GM10266 (cell line): ENCODE measurements around the gene LUZP2.

ENCODE experiments used
- DNase-seq: peaks from one replicate; pipeline ENCODE4 v3.0.0; 2012; ENCODE audit errors: extremely low spot score
- TF ChIP-seq, protein P1 (sequence below): IDR thresholded peaks from 2 replicates; pipeline ENCODE4 v1.5.1; 2012; ENCODE audit warnings: mild to moderate bottlenecking, low read depth; ENCODE audit not compliant: control insufficient read depth, insufficient read depth; ENCODE audit errors: missing control alignments

The LUZP2 gene

DNA sequence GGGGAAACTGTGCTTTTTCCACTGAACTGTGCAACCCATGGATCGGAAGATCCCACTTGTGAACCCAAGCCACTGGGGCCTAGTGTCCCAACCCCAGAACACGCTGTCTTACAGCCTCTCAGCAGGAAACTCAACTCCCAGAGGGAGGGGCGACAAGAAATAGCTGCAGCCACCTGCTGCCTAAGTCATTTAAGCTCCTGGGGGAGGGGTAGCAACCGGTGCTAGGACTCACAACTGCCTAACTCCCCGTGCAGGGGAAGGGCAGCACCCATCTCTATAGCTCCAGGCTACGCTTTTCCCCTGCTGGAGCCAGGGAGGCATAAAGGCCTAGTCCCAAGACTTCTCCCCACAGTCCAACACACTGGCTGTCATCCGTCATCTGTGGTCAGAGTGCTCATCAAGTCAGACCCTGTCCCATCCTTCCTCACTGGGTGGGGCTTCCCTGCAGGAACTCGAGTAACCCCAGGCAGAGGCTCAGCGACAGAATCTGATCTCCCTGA, 363.0 kb downstream of the LUZP2 start:
- DNase-seq = no peak
- TF ChIP-seq, protein P1, sequence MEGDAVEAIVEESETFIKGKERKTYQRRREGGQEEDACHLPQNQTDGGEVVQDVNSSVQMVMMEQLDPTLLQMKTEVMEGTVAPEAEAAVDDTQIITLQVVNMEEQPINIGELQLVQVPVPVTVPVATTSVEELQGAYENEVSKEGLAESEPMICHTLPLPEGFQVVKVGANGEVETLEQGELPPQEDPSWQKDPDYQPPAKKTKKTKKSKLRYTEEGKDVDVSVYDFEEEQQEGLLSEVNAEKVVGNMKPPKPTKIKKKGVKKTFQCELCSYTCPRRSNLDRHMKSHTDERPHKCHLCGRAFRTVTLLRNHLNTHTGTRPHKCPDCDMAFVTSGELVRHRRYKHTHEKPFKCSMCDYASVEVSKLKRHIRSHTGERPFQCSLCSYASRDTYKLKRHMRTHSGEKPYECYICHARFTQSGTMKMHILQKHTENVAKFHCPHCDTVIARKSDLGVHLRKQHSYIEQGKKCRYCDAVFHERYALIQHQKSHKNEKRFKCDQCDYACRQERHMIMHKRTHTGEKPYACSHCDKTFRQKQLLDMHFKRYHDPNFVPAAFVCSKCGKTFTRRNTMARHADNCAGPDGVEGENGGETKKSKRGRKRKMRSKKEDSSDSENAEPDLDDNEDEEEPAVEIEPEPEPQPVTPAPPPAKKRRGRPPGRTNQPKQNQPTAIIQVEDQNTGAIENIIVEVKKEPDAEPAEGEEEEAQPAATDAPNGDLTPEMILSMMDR = no peak

DNA sequence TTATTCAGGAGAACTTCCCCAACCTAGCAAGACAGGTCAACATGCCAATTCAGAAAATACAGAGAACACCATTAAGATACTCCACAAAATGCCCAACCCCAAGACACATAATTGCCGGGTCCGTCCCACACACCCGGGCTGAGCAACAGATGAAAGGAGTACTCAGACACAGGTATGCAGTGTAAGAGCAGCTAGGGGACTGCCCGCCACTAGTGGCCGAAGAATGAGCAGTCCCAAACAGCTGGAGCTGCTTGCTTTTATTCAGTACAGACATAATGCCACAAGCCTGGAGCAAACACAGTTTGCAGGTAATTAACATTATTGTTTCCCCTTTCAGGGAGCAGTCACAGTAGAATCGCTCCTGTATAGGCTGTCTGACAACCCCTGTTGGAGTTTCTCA, 364.6 kb downstream of the LUZP2 start:
- TF ChIP-seq, protein P1 = no peak

GRCh38 chr11:24866743-24867142, 369.9 kb downstream of the LUZP2 start:
- TF ChIP-seq, protein P1 = no peak
- DNase-seq = no peak

More for the DNA sequence above, 364.6 kb downstream of the LUZP2 start:
- no peak for DNase-seq

DNA sequence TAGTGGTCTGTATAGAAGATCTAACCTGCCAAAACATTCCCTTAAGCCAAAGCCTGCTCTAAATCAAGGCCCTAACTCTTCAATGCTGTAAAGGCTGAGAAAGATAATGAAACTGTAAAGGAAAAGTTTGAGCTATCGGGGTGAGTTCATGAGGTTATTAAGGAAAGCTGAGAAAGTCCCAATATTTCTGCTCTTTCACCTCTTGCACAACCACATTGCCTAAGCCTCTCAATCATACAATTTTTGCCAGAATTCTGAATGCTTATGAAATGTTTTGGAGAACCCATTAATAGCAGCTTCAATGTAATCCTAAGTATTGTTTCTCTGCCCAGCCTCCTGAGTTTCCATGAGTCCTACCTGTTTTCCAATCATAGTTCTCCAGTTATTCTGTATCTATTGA, 373.2 kb downstream of the LUZP2 start:
- TF ChIP-seq, protein P1 = no peak

DNA sequence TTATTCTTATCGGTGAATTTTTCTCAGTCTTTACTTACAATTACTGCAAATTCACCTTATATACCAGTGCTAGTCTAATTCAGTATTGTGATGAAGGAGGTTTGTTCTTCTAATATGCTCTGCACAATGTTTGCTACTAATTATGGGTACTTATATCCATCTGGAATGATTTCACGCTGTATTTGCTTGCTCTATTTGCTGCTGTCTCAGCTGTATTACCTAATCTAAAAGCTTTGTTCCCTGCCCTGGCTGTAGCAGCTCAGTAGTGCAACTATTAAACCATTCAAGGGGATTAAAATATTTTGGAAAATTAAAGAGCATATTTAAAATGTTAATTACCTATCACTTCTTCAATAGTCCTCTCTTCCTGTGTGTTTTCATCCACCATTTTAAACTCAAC, 375.3 kb downstream of the LUZP2 start:
- no peak for DNase-seq
- TF ChIP-seq, protein P1 = no peak

More for the DNA sequence above, 373.2 kb downstream of the LUZP2 start:
- no peak for DNase-seq

DNA sequence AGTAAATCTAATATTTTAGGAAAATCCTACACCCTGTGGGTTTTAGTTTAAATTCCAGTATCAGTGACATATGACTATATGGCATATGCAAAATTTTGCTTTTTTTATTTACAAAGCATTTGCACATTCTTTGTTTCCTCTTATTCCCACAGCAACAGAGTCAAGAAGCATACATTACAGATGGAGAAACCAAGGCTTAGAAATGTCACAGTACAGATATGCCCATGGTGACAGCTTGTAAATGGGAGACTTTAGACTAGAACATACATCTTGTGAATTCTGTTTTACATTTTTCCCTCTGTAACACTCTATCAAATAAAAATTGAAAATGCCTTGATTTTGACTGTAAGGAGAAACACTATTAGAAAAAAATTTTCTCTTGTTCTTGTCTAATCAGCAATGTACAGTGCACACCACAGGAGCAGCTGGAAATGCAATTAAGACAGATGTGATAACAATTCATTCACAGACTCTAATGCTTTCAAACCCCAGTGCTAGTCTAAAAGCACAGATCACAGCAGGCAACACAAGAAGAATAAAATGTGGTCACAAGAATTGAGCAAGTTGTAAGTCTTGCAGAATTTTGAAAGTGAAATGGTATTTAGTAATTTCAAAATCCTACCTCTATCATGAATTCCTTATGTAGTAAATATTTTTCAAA, 375.9 kb downstream of the LUZP2 start:
- DNase-seq = no peak
- TF ChIP-seq, protein P1 = no peak

- TF ChIP-seq, protein P1 = no peak
- DNase-seq = no peak
Measured at GRCh38 chr11:24880962-24881361, 384.1 kb downstream of the LUZP2 start.
